Measurements from ENCODE around the gene ALX3.

ALX3 gene

DNA sequence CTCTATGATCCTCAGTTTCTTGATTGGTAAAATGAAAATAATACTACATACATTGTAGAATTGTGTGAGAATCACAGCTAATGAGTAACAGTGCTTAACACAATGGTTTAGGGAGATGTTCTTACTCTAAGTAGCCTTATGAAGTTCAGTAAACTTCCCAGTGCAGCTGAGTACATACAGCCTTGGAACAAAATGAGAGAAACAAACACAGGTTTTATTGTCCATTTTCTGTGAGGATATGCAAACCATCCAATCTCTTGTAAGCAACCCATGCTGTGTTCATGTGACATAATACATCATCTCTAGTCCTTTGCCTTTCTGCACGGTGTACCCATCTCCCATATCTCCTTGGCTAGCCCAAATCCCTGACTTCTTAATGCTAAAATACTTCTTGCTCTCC lies 50.7 kb downstream of the ALX3 start:
- H3K4me3 ChIP-seq (ENCODE audit: low read depth, low read length) = no peak overlapping the region
- DNase-seq (ENCODE audit: low read depth) = no peak
- TF ChIP-seq, protein P1, sequence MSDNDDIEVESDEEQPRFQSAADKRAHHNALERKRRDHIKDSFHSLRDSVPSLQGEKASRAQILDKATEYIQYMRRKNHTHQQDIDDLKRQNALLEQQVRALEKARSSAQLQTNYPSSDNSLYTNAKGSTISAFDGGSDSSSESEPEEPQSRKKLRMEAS (IDR thresholded peaks at IDR 0.05; ENCODE audit: low read depth, low read length) = no peak
- TF ChIP-seq MYC (IDR thresholded peaks at IDR 0.05; ENCODE audit: low read depth, low read length) = no peak
- TF ChIP-seq POLR2A (IDR thresholded peaks at IDR 0.05; ENCODE audit: extremely low read depth, insufficient read length) = no peak
- TF ChIP-seq, protein P2, sequence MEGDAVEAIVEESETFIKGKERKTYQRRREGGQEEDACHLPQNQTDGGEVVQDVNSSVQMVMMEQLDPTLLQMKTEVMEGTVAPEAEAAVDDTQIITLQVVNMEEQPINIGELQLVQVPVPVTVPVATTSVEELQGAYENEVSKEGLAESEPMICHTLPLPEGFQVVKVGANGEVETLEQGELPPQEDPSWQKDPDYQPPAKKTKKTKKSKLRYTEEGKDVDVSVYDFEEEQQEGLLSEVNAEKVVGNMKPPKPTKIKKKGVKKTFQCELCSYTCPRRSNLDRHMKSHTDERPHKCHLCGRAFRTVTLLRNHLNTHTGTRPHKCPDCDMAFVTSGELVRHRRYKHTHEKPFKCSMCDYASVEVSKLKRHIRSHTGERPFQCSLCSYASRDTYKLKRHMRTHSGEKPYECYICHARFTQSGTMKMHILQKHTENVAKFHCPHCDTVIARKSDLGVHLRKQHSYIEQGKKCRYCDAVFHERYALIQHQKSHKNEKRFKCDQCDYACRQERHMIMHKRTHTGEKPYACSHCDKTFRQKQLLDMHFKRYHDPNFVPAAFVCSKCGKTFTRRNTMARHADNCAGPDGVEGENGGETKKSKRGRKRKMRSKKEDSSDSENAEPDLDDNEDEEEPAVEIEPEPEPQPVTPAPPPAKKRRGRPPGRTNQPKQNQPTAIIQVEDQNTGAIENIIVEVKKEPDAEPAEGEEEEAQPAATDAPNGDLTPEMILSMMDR (IDR thresholded peaks at IDR 0.05; ENCODE audit: low read depth, low read length) = no peak

DNA sequence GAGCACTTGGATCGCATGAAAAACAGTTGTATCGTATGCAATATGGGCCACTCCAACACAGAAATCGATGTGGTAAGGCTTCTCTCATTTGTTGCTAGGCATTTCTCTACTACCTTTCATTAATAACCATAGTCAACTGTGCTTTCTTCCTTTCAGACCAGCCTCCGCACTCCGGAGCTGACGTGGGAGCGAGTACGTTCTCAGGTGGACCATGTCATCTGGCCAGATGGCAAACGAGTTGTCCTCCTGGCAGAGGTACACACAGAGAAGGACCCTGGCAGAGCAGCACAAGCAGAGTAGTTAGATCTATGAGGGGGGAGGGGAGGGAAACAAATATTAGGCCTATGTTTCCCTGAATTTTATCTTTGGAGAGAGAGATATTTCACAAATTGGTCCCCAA lies 52.1 kb downstream of the ALX3 start:
- DNase-seq (ENCODE audit: low read depth) = no peak
- no peak overlapping the region for H3K4me3 ChIP-seq (ENCODE audit: low read depth, low read length)
- TF ChIP-seq MYC (IDR thresholded peaks at IDR 0.05; ENCODE audit: low read depth, low read length) = no peak
- TF ChIP-seq, protein P1 (IDR thresholded peaks at IDR 0.05; ENCODE audit: low read depth, low read length) = no peak
- no peak for TF ChIP-seq POLR2A (IDR thresholded peaks at IDR 0.05; ENCODE audit: extremely low read depth, insufficient read length)
- TF ChIP-seq, protein P2 (IDR thresholded peaks at IDR 0.05; ENCODE audit: low read depth, low read length) = no peak

DNA sequence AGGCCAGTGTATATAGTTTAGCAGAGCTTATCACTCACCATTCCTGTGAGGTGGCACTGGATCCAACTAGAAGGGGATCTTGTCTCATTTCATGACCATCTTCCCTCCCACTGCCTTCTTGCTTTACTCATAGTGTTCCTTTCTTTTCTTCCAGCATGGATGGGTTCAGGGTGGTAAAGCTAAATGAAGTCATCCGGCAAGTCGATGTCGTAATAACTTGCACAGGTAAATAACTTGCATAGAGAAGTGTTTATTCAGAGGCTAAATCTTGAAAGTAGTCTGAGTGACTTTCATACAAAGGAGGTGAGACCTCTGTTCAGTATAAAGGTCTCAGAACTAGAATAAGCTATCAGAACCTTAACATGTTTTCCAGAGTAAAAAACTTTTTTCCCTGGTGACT lies 52.7 kb downstream of the ALX3 start:
- DNase-seq (ENCODE audit: low read depth) = no peak
- no peak overlapping the region for H3K4me3 ChIP-seq (ENCODE audit: low read depth, low read length)
- TF ChIP-seq, protein P1 (IDR thresholded peaks at IDR 0.05; ENCODE audit: low read depth, low read length) = no peak
- TF ChIP-seq POLR2A (IDR thresholded peaks at IDR 0.05; ENCODE audit: extremely low read depth, insufficient read length) (no peak), MYC (IDR thresholded peaks at IDR 0.05; ENCODE audit: low read depth, low read length) (no peak)
- TF ChIP-seq, protein P2 (IDR thresholded peaks at IDR 0.05; ENCODE audit: low read depth, low read length) = no peak

DNA sequence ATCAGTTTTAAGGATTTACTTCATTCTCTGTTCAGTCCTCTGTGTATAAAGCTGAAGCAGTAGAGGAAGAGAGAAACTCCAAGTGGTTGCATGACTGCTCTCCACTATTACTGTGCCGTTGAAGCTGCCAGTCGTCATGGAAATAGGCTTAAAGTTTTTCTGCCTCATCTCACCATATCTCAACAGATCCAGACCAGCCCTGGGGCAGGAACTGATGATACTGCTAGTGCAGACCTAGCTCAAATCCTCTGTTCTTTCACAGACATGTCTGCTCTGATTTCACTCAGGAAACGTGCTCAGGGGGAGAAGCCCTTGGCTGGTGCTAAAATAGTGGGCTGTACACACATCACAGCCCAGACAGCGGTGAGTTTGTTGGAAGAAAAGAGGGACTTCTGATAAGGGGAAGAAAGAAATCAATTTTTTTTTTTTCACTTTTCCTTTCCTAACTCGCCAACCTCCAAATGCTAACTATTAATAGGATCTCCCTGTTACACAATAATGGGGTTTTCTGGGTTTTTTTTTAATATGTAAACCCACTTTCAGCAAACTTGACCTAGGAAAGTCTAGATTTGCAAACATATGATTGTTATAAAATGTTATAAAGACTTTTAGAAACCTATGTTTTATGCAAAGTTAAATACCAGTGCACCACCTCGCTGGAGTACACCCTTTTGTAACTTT lies 58.2 kb downstream of the ALX3 start:
- no peak for DNase-seq (ENCODE audit: low read depth)
- H3K4me3 ChIP-seq (ENCODE audit: low read depth, low read length) = no peak overlapping the region
- TF ChIP-seq, protein P2 (IDR thresholded peaks at IDR 0.05; ENCODE audit: low read depth, low read length) = no peak
- TF ChIP-seq, protein P1 (IDR thresholded peaks at IDR 0.05; ENCODE audit: low read depth, low read length) = no peak

DNA sequence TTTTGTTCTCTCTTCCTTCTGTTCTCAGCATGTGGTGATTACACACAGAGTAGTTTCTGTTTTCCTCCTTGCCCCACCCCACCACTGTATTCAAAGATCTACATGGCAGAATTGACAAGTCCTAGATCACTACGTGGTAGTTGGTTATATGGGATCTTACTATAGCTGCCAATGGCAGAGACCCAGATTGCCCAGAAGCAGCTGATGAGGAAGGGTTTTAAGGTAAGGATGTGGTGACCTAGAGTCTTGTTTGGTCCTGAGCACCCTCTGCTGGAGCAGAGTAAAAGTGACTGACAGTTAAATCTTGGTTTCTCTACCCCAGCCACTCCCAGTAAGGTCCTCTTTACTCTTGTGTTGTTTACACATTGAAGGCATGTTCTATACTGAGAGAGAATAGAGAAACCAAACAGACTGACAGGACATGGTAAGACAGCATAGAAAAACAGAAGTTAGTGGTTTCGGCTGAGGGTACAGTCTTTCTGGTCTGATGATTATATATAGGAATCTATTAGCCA lies 58.9 kb downstream of the ALX3 start:
- no peak overlapping the region for H3K4me3 ChIP-seq (ENCODE audit: low read depth, low read length)
- DNase-seq (ENCODE audit: low read depth) = peak; percentile 62
- no peak for TF ChIP-seq POLR2A (IDR thresholded peaks at IDR 0.05; ENCODE audit: extremely low read depth, insufficient read length)
- TF ChIP-seq, protein P2 (IDR thresholded peaks at IDR 0.05; ENCODE audit: low read depth, low read length) = peak; percentile 50
